D341Med (cell line): ENCODE data around the gene FBXO33.

Source experiments
- DNase-seq: peaks from one replicate; pipeline ENCODE4 v3.0.0; 2012; ENCODE audit warnings: low spot score

Gene FBXO33, protein sequence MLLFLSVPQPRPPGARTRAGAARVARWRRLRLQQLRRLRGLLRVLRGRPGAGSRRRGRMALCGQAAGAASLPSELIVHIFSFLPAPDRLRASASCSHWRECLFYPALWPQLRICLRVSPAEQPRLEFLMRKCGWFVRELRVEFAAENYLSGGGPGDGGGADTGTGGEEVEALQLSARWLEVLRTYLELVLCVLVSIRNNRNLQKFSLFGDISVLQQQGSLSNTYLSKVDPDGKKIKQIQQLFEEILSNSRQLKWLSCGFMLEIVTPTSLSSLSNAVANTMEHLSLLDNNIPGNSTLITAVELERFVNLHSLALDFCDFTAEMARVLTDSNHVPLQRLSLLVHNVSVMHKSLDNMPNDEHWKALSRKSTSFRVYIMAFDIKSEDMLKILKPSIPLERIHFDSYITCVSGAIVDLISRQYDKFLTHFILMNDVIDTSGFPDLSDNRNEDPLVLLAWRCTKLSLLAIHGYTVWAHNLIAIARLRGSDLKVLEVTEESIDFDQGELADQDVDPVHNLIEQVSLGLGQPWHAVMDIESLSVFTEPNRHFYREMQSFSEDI

GRCh38 chr14:39432179-39432618 lies at the start of gene FBXO33:
TSS of gene FBXO33 (minus strand) at chr14:39432433. CDS start at chr14:39432162, 271 bp downstream.
- peak; percentile 95 for DNase-seq

GRCh38 chr14:39474416-39474911 lies 42.2 kb upstream of the FBXO33 start:
- no peak for DNase-seq

DNA sequence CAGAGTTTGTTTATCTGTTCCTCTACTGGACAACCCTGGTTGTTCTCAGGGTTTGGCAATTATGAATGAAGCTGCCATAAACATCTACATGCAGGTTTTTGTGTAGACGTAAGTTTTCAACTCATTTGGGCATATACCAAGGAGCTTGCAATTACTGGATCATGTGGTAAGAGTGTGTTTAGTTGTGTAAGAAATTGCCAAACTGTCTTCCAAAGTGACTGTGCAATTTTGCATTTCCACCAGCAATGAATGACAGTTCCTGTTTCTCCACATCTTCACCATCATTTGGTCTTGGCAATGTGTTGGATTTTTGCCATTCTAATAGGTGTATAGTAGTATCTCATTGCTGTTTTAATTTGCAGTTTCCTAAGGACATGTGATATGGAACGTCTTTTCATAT lies 39.8 kb upstream of the FBXO33 start:
- DNase-seq: no peak

DNA sequence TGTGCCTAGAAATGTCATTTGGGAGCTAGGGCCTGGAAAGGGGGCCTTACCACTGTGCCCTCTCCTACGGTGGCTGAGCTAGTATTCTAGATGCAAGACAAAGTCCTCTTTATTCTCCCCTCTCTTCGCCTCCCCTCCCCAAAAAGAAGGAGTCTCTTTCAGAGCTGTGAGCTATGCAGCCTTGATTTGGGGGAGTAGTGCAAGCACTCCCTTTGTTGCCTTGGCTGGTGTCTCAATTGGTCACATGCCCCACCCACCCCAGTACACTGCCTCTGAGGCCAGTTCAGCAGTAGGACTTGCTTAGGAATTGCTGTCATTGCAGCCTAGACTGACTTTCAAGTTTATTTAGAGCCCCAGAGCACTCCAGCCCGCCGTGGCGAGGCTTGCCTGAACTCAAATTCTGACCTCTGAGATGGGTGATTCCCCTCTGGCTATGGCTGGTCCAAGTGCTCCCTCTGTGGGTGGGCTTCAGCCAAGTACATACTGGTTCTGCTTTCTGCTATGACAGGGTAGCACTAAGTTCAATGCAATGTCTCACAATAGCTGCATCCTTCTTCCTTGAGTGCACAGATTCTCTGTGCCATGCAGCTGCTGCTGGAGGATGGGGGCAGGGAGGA lies 37.0 kb upstream of the FBXO33 start:
- DNase-seq: no peak

GRCh38 chr14:39467889-39468524 lies 35.8 kb upstream of the FBXO33 start:
- no peak for DNase-seq

GRCh38 chr14:39459795-39460478 lies 27.7 kb upstream of the FBXO33 start:
- DNase-seq: no peak

DNA sequence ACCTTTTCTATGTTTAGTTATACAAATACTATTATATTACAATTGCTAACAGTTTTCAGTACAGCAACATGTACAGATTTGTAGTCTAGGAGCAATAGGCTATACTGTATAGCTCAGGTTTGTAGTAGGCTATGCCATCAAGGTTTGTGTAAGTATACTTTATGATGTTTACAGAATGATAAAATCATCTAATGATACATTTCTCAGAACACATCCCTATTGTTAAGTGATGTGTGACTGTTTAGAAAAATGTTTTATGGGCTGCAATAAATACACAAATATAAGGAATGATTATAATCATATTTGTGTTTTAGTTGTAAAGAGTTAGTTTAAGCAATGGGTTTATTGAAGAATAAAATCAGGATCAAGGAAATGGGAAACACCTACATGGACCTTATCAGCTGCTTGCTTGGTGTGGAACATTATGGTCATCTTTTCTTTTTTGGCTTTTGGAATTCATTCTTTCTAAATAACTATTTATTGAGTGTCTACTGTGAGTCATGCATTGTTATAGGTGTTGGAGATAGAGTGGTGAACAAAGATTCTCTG lies 24.5 kb upstream of the FBXO33 start:
- no peak for DNase-seq

- DNase-seq: no peak
Measured at GRCh38 chr14:39454906-39455539, 22.8 kb upstream of the FBXO33 start.

- DNase-seq: no peak
Measured at GRCh38 chr14:39452680-39453079, 20.4 kb upstream of the FBXO33 start.

DNA sequence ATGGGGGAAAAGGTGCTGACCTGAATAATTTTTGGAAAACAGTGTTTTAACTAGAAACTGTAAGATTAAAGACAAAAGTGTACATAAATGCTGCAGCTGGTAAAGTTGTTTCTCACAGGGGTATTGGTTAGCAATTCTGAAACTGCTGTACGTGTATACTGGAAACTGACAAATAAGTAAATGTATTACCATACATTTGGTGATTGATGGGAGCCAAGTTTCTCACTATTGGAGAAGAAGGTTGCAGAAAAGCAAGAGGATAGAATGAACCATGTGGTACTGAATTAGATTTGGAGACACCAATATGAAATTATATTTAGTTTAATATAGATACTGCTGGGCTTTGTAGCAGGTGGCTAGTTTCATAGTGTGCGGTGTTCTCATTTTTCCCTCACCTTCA lies 19.6 kb upstream of the FBXO33 start:
- DNase-seq: no peak

DNA sequence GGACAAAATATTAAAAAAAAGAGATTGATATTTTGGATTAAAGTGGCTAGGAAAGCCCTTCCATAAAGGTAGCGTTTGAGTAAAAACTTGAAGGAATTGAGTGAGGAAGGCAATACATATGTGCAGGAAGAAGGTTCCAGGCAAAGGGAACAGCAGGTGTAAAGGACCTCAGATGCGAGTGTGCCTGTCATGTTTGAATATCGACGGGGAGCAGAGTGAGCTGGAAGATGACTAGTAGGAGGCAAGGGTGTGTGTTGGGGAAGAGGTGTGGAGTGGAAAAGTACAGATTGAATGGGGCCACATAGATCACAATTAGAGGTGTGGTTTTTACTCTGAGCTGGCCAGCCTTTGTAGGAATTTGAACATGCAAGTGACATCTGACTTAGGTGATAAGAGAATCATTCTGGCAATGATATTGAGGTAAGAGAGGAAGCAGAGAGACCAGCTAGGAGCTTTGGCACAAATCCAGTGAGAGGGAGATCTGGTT lies 15.0 kb upstream of the FBXO33 start:
- DNase-seq: no peak

DNA sequence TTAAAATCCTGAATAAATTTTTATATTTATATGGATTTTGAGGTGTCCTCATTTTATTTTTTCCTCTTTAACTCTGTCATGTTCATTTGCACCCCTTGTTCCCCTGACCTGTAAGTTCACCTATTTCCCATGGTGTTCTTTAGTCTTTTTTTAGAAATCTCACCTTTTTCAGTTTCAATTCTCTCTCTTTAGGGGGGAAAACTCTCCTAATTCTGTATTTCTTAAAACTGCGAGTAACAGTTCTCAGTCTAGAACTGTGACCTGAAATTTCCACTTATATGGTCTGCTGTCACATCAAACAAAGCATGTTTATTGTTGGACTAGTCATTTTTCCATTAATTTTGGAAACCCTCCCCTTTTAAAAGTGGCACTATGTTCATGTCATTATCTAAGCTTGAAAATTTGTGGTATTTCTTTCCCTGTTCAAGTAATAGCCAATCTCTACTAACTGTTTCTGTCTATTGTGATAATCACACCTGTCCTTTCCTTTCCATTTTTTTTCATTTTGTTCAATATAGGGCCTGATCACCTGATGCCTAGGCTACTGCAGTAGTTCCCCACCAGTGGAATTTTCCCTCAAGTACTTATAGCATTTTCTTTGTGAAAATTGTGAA lies 14.0 kb upstream of the FBXO33 start:
- DNase-seq: no peak

GRCh38 chr14:39442293-39442692 lies 10.1 kb upstream of the FBXO33 start:
- no peak for DNase-seq

DNA sequence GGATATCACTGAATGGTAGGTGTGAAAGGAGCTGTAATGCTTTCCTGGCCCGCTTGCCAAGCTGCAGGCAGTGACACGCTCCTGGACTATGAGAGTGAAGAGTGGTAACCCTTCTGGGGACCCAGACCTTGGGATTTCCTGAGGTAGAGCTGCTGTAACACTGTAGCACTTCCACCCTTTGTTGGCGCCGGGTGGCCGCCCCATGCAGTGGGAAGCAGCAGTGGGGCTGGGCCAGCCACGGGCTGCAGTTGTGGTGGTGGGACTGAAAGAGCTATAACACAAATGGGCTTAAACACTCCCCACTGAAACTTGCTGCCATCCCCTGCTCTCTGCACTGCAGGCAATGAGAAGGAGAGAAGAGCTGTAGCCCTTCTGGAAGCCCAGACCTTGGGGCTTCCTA lies 9.6 kb upstream of the FBXO33 start:
- DNase-seq: no peak

- DNase-seq: no peak
Measured at GRCh38 chr14:39440975-39441374, 8.7 kb upstream of the FBXO33 start.

DNA sequence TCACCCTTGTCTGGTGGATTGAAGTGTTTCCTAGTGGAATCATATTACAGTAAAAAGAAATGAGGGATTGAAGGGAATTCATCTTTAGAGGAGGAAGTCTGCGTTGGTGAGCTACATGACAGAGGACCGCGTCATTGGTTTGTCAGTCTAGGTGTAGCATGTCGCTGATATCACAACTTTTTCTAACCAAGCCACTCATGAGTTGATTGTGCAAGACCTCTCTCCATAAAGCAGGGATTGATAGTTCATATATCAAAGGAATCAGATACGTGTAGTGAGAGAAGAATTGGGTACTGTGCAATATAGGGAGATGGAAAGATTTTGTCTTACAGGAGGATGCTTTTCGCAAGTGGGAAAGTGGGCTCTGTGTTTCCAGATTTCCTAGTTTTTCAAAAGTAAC lies 3.0 kb upstream of the FBXO33 start:
- no peak for DNase-seq

DNA sequence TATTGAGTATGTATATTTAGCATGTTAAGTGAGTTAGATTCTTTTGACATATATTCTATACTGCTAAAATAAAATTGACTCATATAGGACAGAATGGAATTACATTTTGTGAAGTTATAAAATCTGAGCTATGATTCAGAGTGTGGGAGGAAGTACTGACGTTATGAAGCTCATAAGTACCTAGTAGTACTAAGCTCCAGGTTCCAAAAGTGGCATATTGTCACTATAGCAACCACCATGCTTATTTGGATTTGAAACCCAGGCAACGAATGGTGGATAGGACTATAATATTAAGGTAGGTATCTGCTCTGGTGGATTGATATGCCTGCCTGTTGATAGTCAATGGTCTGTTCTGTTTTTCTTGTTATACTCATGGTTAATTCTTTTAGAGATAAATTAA lies 2.2 kb upstream of the FBXO33 start:
- DNase-seq: no peak

DNA sequence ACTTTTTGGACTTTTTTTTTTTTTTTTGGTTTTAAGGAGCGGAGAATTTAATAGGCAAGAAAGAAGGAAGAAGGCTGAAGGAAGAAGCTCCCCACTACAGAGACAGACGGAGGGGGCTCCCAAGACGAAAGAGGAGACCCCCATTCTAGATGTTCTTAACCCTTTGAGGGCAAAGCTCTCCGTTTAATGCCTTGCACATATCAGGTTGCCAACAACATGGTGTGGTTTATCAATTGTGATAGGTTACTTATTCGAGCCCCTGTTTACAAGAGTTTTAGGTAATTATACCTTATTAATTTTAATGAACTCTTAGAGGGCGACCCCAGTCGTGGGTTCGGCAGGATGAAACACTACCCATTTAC lies 1.2 kb upstream of the FBXO33 start:
- DNase-seq: no peak

DNA sequence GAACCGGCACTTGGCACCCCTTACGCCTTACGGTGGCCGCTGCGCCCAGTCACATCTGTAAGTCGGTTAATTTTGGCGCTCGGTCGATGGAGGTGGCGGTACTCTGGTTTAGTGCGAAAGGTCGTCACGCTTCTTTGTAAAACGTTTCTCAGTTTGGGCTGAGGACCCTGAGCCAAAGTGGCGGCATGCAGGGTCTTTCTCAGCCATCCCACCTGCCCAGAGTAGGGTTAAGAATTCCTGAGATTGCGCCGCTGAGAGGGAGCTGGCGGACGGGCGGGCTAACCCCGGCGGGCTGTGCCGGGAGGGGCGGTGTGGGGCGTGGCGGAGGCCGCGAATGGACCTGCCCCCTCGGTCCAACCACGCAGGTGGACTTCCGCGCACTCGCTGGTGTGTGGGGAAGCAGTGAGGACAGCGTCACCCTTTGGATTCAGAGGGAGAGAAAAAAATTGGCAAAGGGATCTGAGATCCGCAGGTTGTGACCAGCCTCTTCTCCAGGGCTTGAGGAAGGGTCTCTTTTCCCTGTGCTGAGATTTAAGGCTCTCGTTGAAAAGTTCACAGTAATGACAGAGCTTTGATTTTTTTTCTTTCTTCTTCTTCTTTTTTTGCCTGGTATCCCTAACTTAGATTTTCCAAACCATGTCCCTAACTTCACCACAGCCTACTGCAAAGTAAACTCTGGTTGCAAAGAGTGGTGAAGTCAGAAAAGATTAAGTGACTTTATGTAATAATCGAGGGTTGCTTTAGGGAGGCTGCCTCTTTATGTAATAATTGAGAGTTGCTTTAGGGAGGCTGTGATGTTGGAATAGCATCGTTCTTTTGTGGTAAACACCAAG lies 602 bp upstream of the FBXO33 start:
- peak; percentile 89 for DNase-seq
